HepG2 (cell line): ENCODE measurements around the gene ADGRL3. TPM values are rescaled to one million over a fixed set of nuclear protein-coding genes. Genes with fewer than 3 reads are reported as not detected.

Experiments used
- ATAC-seq: fragments of 200-7000 bp; cut with Tn5 transposase; 3 replicates; pipeline ENCODE4 v1.9.1; 2020; ENCODE audit warnings: mild to moderate bottlenecking, moderate library complexity
- BruUV-seq: library from RNA; stranded (reverse); fragments of 400-500 nt; replicated peaks from 2 replicates; lab custom pipeline; 2021; lab: Mats Ljungman, UMichigan
- CTCF ChIA-PET: fragments of 300-600 bp; formaldehyde crosslinking; extraction: SDS; loops from one replicate; lab custom pipeline; 2021; ENCODE audit warnings: low total read pairs, inconsistent platforms, low intra/inter-chr PET ratio; lab: Yijun Ruan, JAX
- POLR2A ChIA-PET: fragments of 350-600 bp; sonication (Branson Sonifier 250); formaldehyde crosslinking; loops from one replicate; lab custom pipeline; 2020; ENCODE audit warnings: antibody characterized with exemption, inconsistent platforms; lab: Yijun Ruan, JAX
- DNase-seq: peaks from one replicate; pipeline ENCODE4 v3.0.0-alpha.2; 2015; ENCODE audit warnings: low spot score
- FAIRE-seq: peaks from 3 replicates; lab custom pipeline; 2011; peaks lifted over from hg19 to GRCh38; lab: Jason Lieb, UNC
- H2AFZ ChIP-seq: one replicate; pipeline ENCODE4 v1.6.1; 2011; ENCODE audit warnings: low read length, inconsistent platforms
- H3K27ac ChIP-seq: fragments of 300-600 bp; 3 replicates; pipeline ENCODE4 v1.8.0; 2011; ENCODE audit warnings: mixed run types, mild to moderate bottlenecking, mixed read lengths, low read length, inconsistent platforms; ENCODE audit not compliant: insufficient read depth; ENCODE audit errors: extremely low read length
- H3K27me3 ChIP-seq, 2 experiments: fragments of 200-600 bp in 1 of 2; 2 replicates in 1 of 2; 3 replicates in 1 of 2; pipeline versions ENCODE4 v1.6.0 to v1.8.0; 2011; ENCODE audit warnings: low read length in 2 of 2, mild to moderate bottlenecking in 2 of 2, moderate library complexity in 2 of 2, inconsistent platforms in 1 of 2; ENCODE audit not compliant: insufficient read depth in 2 of 2, control insufficient read depth in 1 of 2
- H3K36me3 ChIP-seq, 2 experiments: fragments of 200-600 bp in 1 of 2; replicated peaks in 1 of 2; 2 replicates in 1 of 2; 3 replicates in 1 of 2; pipeline versions ENCODE4 v1.5.1 to v1.8.0; 2011; ENCODE audit warnings: low read length in 2 of 2, inconsistent platforms in 1 of 2; ENCODE audit not compliant: insufficient read depth in 2 of 2, control insufficient read depth in 1 of 2
- H3K4me1 ChIP-seq: 2 replicates; pipeline ENCODE4 v1.5.1; 2012; ENCODE audit warnings: low read length, inconsistent platforms; ENCODE audit not compliant: insufficient read depth
- H3K4me2 ChIP-seq: 2 replicates; pipeline ENCODE4 v1.6.0; 2011; ENCODE audit warnings: low read depth, low read length, inconsistent platforms
- H3K4me3 ChIP-seq, 3 experiments: fragments of 200-600 bp in 1 of 3; sonication (generic), shearing (Covaris generic) in 1 of 3; replicated peaks in 1 of 3; 2 replicates each; pipeline ENCODE4 v1.5.1; 2011 to 2016; ENCODE audit warnings: low read length in 3 of 3, inconsistent platforms in 2 of 3, low read depth in 2 of 3, mild to moderate bottlenecking in 2 of 3, control low read depth in 1 of 3, mixed read lengths in 1 of 3; ENCODE audit not compliant: insufficient read depth in 1 of 3
- H3K79me2 ChIP-seq: one replicate; pipeline ENCODE4 v1.6.1; 2011; ENCODE audit warnings: low read length, inconsistent platforms; ENCODE audit not compliant: insufficient read depth
- H3K9ac ChIP-seq: 2 replicates; pipeline ENCODE4 v1.6.0; 2011; ENCODE audit warnings: mild to moderate bottlenecking, low read depth, low read length, inconsistent platforms; ENCODE audit not compliant: insufficient read depth
- H3K9me3 ChIP-seq: 2 replicates; pipeline ENCODE4 v1.5.1; 2012; ENCODE audit warnings: mild to moderate bottlenecking, low read length
- H4K20me1 ChIP-seq: 2 replicates; pipeline ENCODE4 v1.6.0; 2011; ENCODE audit warnings: inconsistent platforms, mild to moderate bottlenecking, low read length, moderate library complexity; ENCODE audit not compliant: insufficient read depth
- AGO2 ChIP-seq: fragments of 200-400 bp; formaldehyde crosslinking; optimal IDR thresholded peaks from 2 replicates; pipeline ENCODE3; 2017; ENCODE audit warnings: mild to moderate bottlenecking, low read depth, low read length, moderate library complexity
- BRF2 ChIP-seq: sonication (generic); formaldehyde crosslinking; IDR thresholded peaks from 2 replicates; pipeline ENCODE4 v1.8.1; 2022; ENCODE audit warnings: mild to moderate bottlenecking, missing genetic modification reagents
- CHD2 ChIP-seq: IDR thresholded peaks from 2 replicates; pipeline ENCODE4 v1.6.1; 2011; ENCODE audit warnings: low read depth, low read length, improper control_type of control experiment
- ISX ChIP-seq: sonication (generic); formaldehyde crosslinking; conservative IDR thresholded peaks from 2 replicates; pipeline ENCODE4 v1.5.0; 2020; ENCODE audit warnings: missing genetic modification reagents
- MZF1 ChIP-seq: sonication (generic); formaldehyde crosslinking; IDR thresholded peaks from 2 replicates; pipeline ENCODE4 v1.8.1; 2023; ENCODE audit warnings: mild to moderate bottlenecking, missing genetic modification reagents, borderline replicate concordance
- RBM22 ChIP-seq: fragments of 200-400 bp; formaldehyde crosslinking; optimal IDR thresholded peaks from 2 replicates; pipeline ENCODE3; 2017; ENCODE audit warnings: mild to moderate bottlenecking, low read length, moderate library complexity
- ZBED4 ChIP-seq: sonication (generic); formaldehyde crosslinking; IDR thresholded peaks from 2 replicates; pipeline ENCODE4 v1.4.0; 2020; ENCODE audit warnings: missing genetic modification reagents, borderline replicate concordance
- ZBTB34 ChIP-seq: sonication (generic); formaldehyde crosslinking; IDR thresholded peaks from 2 replicates; pipeline ENCODE4 v1.8.0; 2022; ENCODE audit warnings: mild to moderate bottlenecking, missing genetic modification reagents
- ZBTB42 ChIP-seq: sonication (generic); formaldehyde crosslinking; IDR thresholded peaks from 2 replicates; pipeline ENCODE4 v1.5.0; 2020; ENCODE audit warnings: mild to moderate bottlenecking, missing genetic modification reagents
- ZFP36L1 ChIP-seq: sonication (generic); formaldehyde crosslinking; IDR thresholded peaks from 2 replicates; pipeline ENCODE4 v1.8.0; 2022; ENCODE audit warnings: mild to moderate bottlenecking, missing genetic modification reagents, moderate library complexity
- ZNF546 ChIP-seq: sonication (generic); formaldehyde crosslinking; conservative IDR thresholded peaks from 2 replicates; pipeline ENCODE4 v1.8.1; 2023; ENCODE audit warnings: mild to moderate bottlenecking, missing genetic modification reagents
- ZNF562 ChIP-seq: sonication (generic); formaldehyde crosslinking; IDR thresholded peaks from 2 replicates; pipeline ENCODE4 v1.8.0; 2022; ENCODE audit warnings: missing genetic modification reagents, borderline replicate concordance
- ZNF605 ChIP-seq: sonication (generic); formaldehyde crosslinking; IDR thresholded peaks from 2 replicates; pipeline ENCODE4 v1.8.0; 2022; ENCODE audit warnings: mild to moderate bottlenecking, missing genetic modification reagents
- ZNF839 ChIP-seq: sonication (generic); formaldehyde crosslinking; IDR thresholded peaks from 2 replicates; pipeline ENCODE4 v1.4.0; 2020; ENCODE audit warnings: missing genetic modification reagents, mild to moderate bottlenecking, borderline replicate concordance
- ZNF850 ChIP-seq: sonication (generic); formaldehyde crosslinking; conservative IDR thresholded peaks from 2 replicates; pipeline ENCODE4 v1.9.0; 2021; ENCODE audit warnings: mild to moderate bottlenecking, missing genetic modification reagents
- WGBS: methylation state at CpG from one replicate; pipeline ENCODE4 v1.1.6; 2017; ENCODE audit warnings: low lambda C conversion rate; 5-methylcytosine and 5-hydroxymethylcytosine counted together
- in situ Hi-C: cut with HindIII; loops from 2 replicates; pipeline ENCODE4 v1.10.0; 2017; ENCODE audit warnings: low pct_unique_long_range_greater_than_20kb; ENCODE audit not compliant: extremely low pct_ligation_motif_present
- intact Hi-C: fragments of 100-400 bp; cut with micrococcal nuclease; formaldehyde crosslinking; loops from one replicate; pipeline ENCODE4 v1.10.0; 2022; ENCODE audit not compliant: unreplicated experiment
- polyA plus RNA-seq, 8 experiments: library from polyadenylated mRNA; depleted of rRNA in 3 of 8; stranded (reverse) in 7 of 8; unstranded in 1 of 8; fragments of >200 nt; fragmentation: Illumina TruSeq in 4 of 8; extraction: Trizol in 4 of 8; gene quantifications; 2 replicates each; pipeline versions ENCODE4 v1.2.1 to v1.2.3, GENCODE V29; 2011 to 2016; ENCODE audit warnings: low read depth in 4 of 8, missing spikeins in 1 of 8, mixed read lengths in 1 of 8; ENCODE audit not compliant: insufficient read depth in 1 of 8
- total RNA-seq, 5 experiments: library from RNA; depleted of rRNA; stranded (reverse); fragments of >200 nt; fragmentation: Illumina TruSeq; extraction: Trizol; gene quantifications; 2 replicates each; pipeline ENCODE4 v1.2.3, GENCODE V29; 2016; ENCODE audit warnings: low read depth in 1 of 5

The ADGRL3 gene
- total and polyA plus RNA-seq, 2 of the 13 experiments (the other 11 are each of a cell fraction or from before 2014, with no cell fraction given), result 0.04 to 0.05 TPM

- CTCF ChIA-PET, result no interaction called here
- BruUV-seq, result no TSS peak
- Histone ChIP-seq H3K9me3 (no peaks in the 10 kb centered on the region), H3K4me1 (no peaks in the 10 kb centered on the region), H3K9ac (no peak overlapping the region), H3K27ac (no peak overlapping the region), H3K79me2 (no peaks in the 10 kb centered on the region), H3K27me3 (no peaks in the 10 kb centered on the region), H4K20me1 (no peaks in the 10 kb centered on the region), H3K36me3 (no peaks in the 10 kb centered on the region), H3K4me3 (no peak overlapping the region), H3K4me2 (no peak overlapping the region), H2AFZ (no peak overlapping the region)
- POLR2A ChIA-PET, result no interaction called here
- in situ Hi-C loops (no loop called here), intact Hi-C loops (no loop called here)
- no peak for FAIRE-seq
- ATAC-seq, result no peak
- WGBS, result 53% methylated on average over 1 of the region's 1 CpG
- TF ChIP-seq ZNF850 (CRISPR knock-in tag) (no peak), ZBTB42 (no peak), ZNF605 (no peak), ZBTB34 (CRISPR knock-in tag) (no peak), AGO2 (no peak), ZNF546 (CRISPR knock-in tag) (no peak), ZBED4 (CRISPR knock-in tag) (no peak), CHD2 (no peak), ZFP36L1 (CRISPR knock-in tag) (no peak), MZF1 (no peak), ISX (no peak), ZNF839 (CRISPR knock-in tag) (no peak), ZNF562 (CRISPR knock-in tag) (no peak), BRF2 (CRISPR knock-in tag) (no peak), RBM22 (no peak)
- DNase-seq, result no peak
Measured at GRCh38 chr4:61648264-61648663, 448.1 kb downstream of the ADGRL3 start.
